Umbilical cord (tissue), 2 donors: Measurements from ENCODE around the gene TK2. TPM values are rescaled to one million over a fixed set of nuclear protein-coding genes. Genes with fewer than 3 reads are reported as not detected.
"Not testable (repeated sequence)": the region's sequence is repeated elsewhere in the genome, so short reads cannot be mapped to it uniquely, and the experiment has no call there.

Experiments
- DNase-seq: peaks from one replicate; pipeline ENCODE4 v3.0.0-alpha.2; 2015; ENCODE audit warnings: low spot score
- total RNA-seq: library from RNA; depleted of rRNA; stranded (reverse); fragments of >200 nt; gene quantifications from one replicate; pipeline ENCODE4 v1.2.3, GENCODE V29; 2014; ENCODE audit warnings: low replicate concordance; ENCODE audit not compliant: insufficient read depth

The TK2 gene
- total RNA-seq, 1 donor from 2014 or later: 18.8 TPM

DNA sequence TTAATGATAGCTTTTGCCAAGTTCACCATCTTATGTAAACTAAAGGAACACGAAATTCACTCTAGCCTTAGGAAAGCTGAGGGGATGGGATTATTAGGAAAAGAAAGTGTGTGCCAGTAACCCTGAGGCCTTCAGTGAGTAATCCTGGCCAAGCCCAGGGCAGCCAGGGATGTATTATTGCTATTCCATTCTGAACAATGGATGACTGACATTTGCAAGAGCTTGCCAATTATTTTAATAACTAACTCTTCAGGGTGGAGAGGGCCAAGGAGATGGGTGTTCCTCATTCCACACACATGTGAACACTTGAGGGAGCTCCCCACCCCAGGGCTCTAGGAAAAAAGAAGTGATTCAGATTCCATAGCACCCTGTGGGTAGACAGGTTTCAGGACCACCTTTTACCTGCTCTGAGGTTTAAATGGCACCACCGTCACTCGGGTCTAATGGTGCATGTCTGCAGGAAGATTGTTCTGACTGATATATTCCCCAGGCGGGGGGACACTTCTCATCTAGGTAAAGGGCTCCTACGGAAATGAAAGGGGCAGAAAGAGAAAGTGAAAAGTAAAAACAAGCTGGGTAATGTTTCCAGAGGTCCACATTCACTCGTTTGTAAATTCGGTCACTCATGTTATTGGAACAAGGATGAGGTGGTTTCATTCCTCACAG lies 41.5 kb downstream of the TK2 start:
- DNase-seq: no peak

GRCh38 chr16:66507731-66508239 lies 42.1 kb downstream of the TK2 start:
- no peak for DNase-seq

GRCh38 chr16:66503612-66504011 lies 46.3 kb downstream of the TK2 start:
- DNase-seq: no peak

- no peak for DNase-seq
Measured at GRCh38 chr16:66503030-66503429, 46.9 kb downstream of the TK2 start.

GRCh38 chr16:66502020-66502913 lies 47.7 kb downstream of the TK2 start:
- no peak for DNase-seq

DNA sequence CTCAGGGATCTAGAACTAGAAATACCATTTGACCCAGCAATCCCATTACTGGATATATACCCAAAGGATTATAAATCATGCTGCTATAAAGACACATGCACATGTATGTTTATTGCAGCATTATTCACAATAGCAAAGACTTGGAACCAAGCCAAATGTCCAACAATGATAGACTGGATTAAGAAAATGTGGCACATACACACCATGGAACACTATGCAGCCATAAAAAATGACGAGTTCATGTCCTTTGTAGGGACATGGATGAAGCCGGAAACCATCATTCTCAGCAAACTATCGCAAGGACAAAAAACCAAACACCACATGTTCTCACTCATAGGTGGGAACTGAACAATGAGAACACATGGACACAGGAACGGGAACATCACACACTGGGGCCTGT lies 48.4 kb downstream of the TK2 start:
- DNase-seq: not testable (repeated sequence)

DNA sequence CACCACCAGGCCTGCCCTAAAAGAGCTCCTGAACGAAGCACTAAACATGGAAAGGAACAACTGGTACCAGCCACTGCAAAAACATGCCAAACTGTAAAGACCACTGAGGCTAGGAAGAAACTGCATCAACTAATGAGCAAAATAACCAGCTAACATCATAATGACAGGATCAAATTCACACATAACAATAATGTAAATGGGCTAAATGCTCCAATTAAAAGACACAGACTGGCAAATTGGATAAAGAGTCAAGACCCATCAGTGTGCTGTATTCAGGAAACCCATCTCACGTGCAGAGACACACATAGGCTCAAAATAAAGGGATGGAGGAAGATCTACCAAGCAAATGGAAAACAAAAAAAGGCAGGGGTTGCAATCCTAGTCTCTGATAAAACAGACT lies 52.0 kb downstream of the TK2 start:
- not testable (repeated sequence) for DNase-seq

DNA sequence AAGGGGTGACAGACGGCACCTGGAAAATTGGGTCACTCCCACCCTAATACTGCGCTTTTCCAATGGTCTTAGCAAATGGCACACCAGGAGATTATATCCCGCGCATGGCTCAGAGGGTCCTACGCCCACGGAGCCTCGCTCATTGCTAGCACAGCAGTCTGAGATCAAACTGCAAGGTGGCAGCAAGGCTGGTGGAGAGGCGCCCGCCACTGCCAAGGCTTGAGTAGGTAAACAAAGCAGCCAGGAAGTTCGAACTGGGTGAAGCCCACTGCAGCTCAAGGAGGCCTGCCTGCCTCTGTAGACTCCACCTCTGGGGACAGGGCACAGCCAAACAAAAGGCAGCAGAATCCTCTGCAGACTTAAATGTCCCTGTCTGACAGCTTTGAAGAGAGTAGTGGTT lies 53.7 kb downstream of the TK2 start:
- not testable (repeated sequence) for DNase-seq

DNA sequence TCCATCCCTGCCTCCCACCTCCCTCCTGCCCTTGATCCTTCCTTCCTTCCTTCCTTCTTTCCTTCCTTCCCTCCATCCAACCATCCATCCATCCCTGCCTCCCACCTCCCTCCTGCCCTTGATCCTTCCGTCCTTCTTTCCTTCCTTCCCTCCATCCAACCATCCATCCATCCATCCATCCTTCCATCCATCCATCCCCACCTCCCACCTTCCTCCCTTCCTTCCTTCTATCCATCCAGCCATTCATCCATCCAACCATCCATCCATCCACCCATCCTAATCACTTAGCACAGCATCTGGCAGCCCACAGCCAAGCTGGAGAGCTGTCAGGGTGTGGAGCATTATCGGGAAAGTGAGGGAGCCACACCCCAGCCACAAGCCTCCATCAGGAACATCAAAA lies 54.5 kb downstream of the TK2 start:
- DNase-seq: no peak

- no peak for DNase-seq
Measured at GRCh38 chr16:66494916-66495315, 55.0 kb downstream of the TK2 start.

DNA sequence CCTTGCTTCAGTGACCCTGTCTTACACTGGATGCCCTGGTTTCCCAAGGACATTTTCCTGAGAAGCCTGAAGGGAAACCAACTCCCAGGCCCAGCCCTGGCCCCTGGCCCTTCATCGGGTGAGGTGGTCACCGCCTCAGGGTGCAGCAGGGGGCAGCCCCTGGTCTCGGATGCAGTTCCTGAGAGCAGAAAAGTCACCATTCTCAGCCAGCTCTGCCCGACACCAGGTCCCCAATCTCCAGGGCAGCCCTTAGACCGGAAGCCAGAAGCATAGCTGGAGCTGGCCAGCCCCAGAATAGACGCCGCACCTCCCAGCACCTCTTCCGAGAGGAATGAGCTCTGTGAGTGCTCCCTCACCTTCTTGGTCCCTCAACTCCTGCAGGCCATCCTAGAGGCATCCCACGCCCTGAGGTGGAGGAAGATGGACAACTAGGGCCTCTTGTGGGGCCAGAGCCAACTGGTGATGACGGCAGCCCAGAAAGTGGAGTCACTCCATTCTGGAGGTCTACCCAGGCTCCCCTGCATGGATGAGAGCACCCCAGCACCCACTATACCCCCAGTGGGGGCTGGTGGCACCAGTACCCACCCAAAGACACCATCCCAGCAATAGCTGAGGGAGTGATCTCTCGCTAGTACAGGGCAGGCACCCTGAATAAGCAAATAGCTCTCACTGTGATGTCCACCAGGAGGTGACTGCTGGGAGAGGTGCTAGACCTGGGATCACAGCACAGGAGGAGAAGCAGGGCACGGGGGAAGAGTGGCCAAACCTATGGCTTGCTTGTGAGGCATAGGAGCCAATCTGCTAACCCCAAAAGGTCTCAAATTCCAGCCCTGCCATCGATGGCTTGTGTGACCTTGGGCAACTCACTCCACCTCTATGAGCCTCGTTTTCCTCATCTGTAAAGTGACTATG lies 56.2 kb downstream of the TK2 start:
- DNase-seq: no peak

GRCh38 chr16:66491716-66492064 lies 58.2 kb downstream of the TK2 start:
- DNase-seq: no peak

DNA sequence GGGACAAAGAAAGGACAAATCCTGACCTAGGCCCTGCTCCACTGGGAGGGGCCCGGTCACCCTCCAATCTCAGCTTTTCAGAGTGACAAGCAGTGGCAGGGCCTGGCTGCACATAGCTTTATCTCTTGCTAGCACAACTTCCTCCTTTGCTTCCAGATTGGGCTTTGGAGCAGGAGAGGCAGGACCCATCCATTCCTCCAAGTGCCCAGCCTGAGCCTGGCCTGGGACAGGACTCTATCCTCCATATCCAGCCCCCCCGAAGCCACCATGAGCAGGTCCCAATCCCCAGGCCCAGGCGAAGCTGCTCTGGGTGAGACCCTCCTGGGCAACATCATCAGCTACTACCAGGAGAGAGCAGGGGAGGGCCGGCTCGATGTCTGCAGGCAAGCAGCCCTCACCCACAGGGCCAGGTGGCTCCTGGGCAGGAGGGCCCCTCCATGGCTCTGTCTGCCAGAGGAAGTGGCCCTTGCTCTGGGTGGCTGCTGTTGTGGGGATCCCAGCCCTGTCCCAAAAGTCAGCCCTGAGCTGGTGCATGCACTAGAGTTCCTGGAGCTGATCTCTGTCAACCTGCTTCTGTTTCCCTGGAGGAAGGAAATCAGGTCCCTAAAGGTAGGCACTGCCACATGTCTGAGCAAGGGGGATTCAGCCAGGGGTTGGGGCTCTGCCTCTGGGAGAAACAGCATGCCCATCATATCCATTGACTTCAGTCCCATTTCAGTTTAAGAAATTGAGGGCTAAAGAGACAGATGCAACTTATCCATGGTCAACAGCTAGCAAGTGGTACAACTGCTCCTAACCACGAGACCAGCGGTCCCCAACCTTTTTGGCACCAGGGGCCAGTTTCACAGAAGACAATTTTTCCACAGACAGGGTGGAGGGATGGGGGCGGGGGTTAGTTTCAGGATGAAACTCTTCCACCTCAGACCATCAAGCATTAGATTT lies 58.9 kb downstream of the TK2 start:
- no peak for DNase-seq

DNA sequence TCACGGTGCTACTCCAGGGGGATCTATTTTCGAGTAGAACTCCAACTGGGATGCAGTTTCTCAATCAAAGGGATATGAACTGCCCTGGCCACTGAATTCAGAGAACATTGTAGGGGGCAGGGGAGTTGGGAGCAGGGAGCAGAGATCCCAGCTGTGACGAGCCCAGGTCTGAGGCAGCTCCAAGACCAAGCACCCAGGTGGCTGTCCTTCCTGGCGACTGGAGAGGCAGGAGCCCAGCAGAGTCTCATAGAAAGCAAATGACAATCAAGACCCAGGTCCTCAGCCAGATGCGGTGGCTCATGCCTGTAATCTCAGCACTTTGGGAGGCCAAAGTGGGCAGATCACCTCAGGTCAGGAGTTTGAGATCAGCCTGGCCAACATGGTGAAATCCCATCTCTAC lies 60.1 kb downstream of the TK2 start:
- DNase-seq: no peak

DNA sequence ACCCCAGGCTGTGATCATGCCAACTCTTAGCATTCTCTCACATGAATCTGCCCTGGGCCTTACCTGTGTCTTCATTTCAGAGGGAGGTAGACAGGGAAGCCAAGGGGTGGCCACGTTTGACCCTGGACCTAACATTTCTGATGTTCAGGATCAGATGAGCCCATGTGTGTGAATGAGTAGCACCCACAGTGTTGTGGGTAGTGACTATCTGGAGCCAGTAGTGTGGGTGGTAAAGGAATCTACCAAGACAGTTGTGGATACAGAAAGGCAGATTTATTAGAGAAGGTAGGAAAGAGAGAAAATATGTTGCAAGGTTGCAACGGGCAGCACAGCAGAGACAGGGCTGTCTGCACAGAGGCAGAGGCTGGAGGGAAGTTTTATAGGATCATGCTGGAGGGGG lies 60.5 kb downstream of the TK2 start:
- DNase-seq: no peak

- DNase-seq: no peak
Measured at GRCh38 chr16:66488505-66488904, 61.4 kb downstream of the TK2 start.

GRCh38 chr16:66487580-66488275 lies 62.2 kb downstream of the TK2 start:
- peak; percentile 36 for DNase-seq

DNA sequence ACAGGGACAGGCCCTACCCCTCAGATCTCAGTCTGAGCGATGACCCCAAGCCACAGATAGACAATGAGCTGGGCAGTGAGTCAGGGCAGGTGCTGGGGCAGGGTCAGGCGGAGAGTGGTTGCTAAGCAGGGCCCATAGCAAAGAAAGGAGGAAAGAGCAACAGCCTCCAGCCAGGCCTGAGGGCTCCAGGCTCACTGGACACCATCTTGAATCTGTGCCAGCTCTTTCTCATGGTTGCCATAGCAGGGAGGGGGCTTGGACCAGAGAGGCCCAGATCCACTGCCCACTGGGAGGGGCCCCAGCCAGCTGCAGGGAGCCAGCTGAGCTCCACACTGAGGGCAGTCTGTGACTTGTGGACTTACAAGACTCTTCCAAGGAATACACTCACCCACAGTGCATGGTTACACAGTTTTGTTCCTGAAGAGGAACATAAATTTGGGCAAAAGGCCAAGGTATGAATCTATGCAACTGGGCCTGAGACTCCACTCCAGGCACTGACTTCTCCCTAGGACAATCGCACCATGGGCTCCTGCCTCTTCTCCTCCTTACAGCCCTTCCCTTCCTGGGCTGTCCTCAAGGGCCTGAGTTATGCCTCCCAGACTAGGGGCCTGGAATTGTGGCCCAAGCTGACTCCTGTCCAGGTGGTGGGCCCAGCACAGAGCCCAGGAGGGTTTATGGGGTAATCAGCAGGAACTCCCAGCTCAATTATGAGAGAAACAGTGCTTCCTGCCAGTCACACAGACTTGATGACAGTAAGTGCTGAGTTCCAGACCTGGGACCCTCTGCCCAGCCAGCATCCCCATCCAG lies 62.9 kb downstream of the TK2 start:
- DNase-seq: peak; percentile 79

GRCh38 chr16:66486199-66486772 lies 63.6 kb downstream of the TK2 start:
- DNase-seq: no peak
